Karpas-422 (cell line): ENCODE results near the gene MRPL4. TPM values are rescaled to one million over a fixed set of nuclear protein-coding genes. Genes with fewer than 3 reads are reported as not detected.
"Not testable (repeated sequence)": the region's sequence is repeated elsewhere in the genome, so short reads cannot be mapped to it uniquely, and the experiment has no call there.

Experiments
- DNase-seq: peaks from one replicate; pipeline ENCODE4 v3.0.0-alpha.2; 2015
- H2AFZ ChIP-seq: fragments of 200-600 bp; sonication (generic); 2 replicates; pipeline ENCODE4 v1.6.1; 2014; ENCODE audit warnings: antibody characterized with exemption, low read length, mixed read lengths
- H3K27ac ChIP-seq: fragments of 200-600 bp; sonication (generic); 2 replicates; pipeline ENCODE4 v1.5.1; 2014; ENCODE audit warnings: mild to moderate bottlenecking, low read length, moderate library complexity
- H3K27me3 ChIP-seq: fragments of 200-600 bp; sonication (generic); 2 replicates; pipeline ENCODE4 v1.6.1; 2014; ENCODE audit warnings: low read length, mixed read lengths
- H3K36me3 ChIP-seq: fragments of 200-600 bp; sonication (generic); 2 replicates; pipeline ENCODE4 v1.6.1; 2014; ENCODE audit warnings: low read length, mixed read lengths; ENCODE audit not compliant: insufficient read depth
- H3K4me1 ChIP-seq: fragments of 200-600 bp; sonication (generic); 2 replicates; pipeline ENCODE4 v1.6.1; 2014; ENCODE audit warnings: mild to moderate bottlenecking, low read length, mixed read lengths
- H3K4me2 ChIP-seq: fragments of 200-600 bp; sonication (generic); 2 replicates; pipeline ENCODE4 v1.6.1; 2014; ENCODE audit warnings: low read length, low read depth, mild to moderate bottlenecking; ENCODE audit not compliant: poor library complexity, severe bottlenecking
- H3K4me3 ChIP-seq: fragments of 200-600 bp; sonication (generic); 2 replicates; pipeline ENCODE4 v1.5.1; 2014; ENCODE audit warnings: mild to moderate bottlenecking, antibody characterized with exemption, low read length, mixed read lengths
- H3K79me2 ChIP-seq: fragments of 200-600 bp; sonication (generic); 2 replicates; pipeline ENCODE4 v1.6.1; 2014; ENCODE audit warnings: mild to moderate bottlenecking, low read length, mixed read lengths
- H3K9ac ChIP-seq: fragments of 200-600 bp; sonication (generic); 2 replicates; pipeline ENCODE4 v1.6.0; 2014; ENCODE audit warnings: low read length
- H3K9me2 ChIP-seq: fragments of 200-600 bp; sonication (generic), shearing (Covaris generic); replicated peaks from 2 replicates; pipeline ENCODE4 v1.6.0; 2014; ENCODE audit warnings: mild to moderate bottlenecking, low read length, moderate library complexity; ENCODE audit not compliant: insufficient read depth
- H3K9me3 ChIP-seq: fragments of 300-700, 200-600 bp; sonication (generic); 2 replicates; pipeline ENCODE4 v1.6.1; 2014; ENCODE audit warnings: low read length, mixed read lengths
- H4K20me1 ChIP-seq: fragments of 200-600 bp; sonication (generic); 2 replicates; pipeline ENCODE4 v1.6.1; 2014; ENCODE audit warnings: mild to moderate bottlenecking, antibody characterized with exemption, low read length, low read depth; ENCODE audit not compliant: insufficient read depth
- total RNA-seq: library from RNA; depleted of rRNA; stranded (reverse); fragments of >200 nt; shearing (Covaris generic); gene quantifications from 2 replicates; pipeline ENCODE4 v1.2.3, GENCODE V29; 2014; ENCODE audit warnings: low replicate concordance

MRPL4 gene
- total RNA-seq, 1 experiment from 2014 or later: 78.6 TPM

- no peaks in the 10 kb centered on the region for H3K9me2 ChIP-seq
- H3K27me3 ChIP-seq: no peaks in the 10 kb centered on the region
- peaks cover 18% of the 10 kb centered on the region for H3K79me2 ChIP-seq
- no peaks in the 10 kb centered on the region for H3K9me3 ChIP-seq
- no peak overlapping the region for H3K9ac ChIP-seq
- H3K36me3 ChIP-seq: no peaks in the 10 kb centered on the region
- no peak overlapping the region for H2AFZ ChIP-seq
- H3K27ac ChIP-seq: peak overlapping the region; percentile 100
- DNase-seq: peak; percentile 71
- H4K20me1 ChIP-seq: no peaks in the 10 kb centered on the region
- no peak overlapping the region for H3K4me3 ChIP-seq
- H3K4me1 ChIP-seq: peaks cover 87% of the 10 kb centered on the region
- peak overlapping the region; percentile 26 for H3K4me2 ChIP-seq
Measured at GRCh38 chr19:10233946-10234345, 18.1 kb upstream of the MRPL4 start.

- Histone ChIP-seq H3K4me2 (peak overlapping the region; percentile 99), H3K9me3 (no peaks in the 10 kb centered on the region), H3K4me3 (no peak overlapping the region), H3K4me1 (peaks cover 84% of the 10 kb centered on the region), H3K27me3 (no peaks in the 10 kb centered on the region), H2AFZ (no peak overlapping the region), H3K36me3 (no peaks in the 10 kb centered on the region), H4K20me1 (no peaks in the 10 kb centered on the region), H3K9me2 (no peaks in the 10 kb centered on the region), H3K79me2 (peaks cover 9% of the 10 kb centered on the region), H3K27ac (peak overlapping the region; percentile 100), H3K9ac (peak overlapping the region; percentile 49)
- DNase-seq: no peak
Measured at GRCh38 chr19:10235003-10235402, 17.0 kb upstream of the MRPL4 start.

GRCh38 chr19:10235409-10235808 is 16.6 kb upstream of the MRPL4 start:
- Histone ChIP-seq H3K27ac (peak overlapping the region; percentile 100), H3K4me3 (peak overlapping the region; percentile 48), H3K9ac (peak overlapping the region; percentile 67), H3K4me1 (peaks cover 84% of the 10 kb centered on the region), H3K4me2 (peak overlapping the region; percentile 99)
- not testable (repeated sequence) for H3K9me3 ChIP-seq, H3K79me2 ChIP-seq, H3K27me3 ChIP-seq, H2AFZ ChIP-seq, DNase-seq, H4K20me1 ChIP-seq, H3K36me3 ChIP-seq, H3K9me2 ChIP-seq

- Histone ChIP-seq H3K9ac (peak overlapping the region; percentile 62), H3K36me3 (no peaks in the 10 kb centered on the region), H3K79me2 (no peaks in the 10 kb centered on the region), H3K4me2 (peak overlapping the region; percentile 99), H3K4me3 (no peak overlapping the region; the same call in 1 of the 2 replicates), H2AFZ (no peak overlapping the region), H3K9me3 (no peaks in the 10 kb centered on the region), H3K9me2 (no peaks in the 10 kb centered on the region), H3K27ac (peak overlapping the region; percentile 100), H4K20me1 (no peaks in the 10 kb centered on the region), H3K4me1 (peaks cover 90% of the 10 kb centered on the region), H3K27me3 (no peaks in the 10 kb centered on the region)
- no peak for DNase-seq
Measured at GRCh38 chr19:10237702-10238101, 14.3 kb upstream of the MRPL4 start.

- H3K27ac ChIP-seq: peak overlapping the region; percentile 100
- no peak overlapping the region for H2AFZ ChIP-seq
- H3K9me3 ChIP-seq: no peaks in the 10 kb centered on the region
- H3K4me3 ChIP-seq: no peak overlapping the region
- H4K20me1 ChIP-seq: no peaks in the 10 kb centered on the region
- H3K9me2 ChIP-seq: no peaks in the 10 kb centered on the region
- H3K4me2 ChIP-seq: peak overlapping the region; percentile 31
- peak overlapping the region; percentile 62 for H3K9ac ChIP-seq
- H3K36me3 ChIP-seq: no peaks in the 10 kb centered on the region
- H3K27me3 ChIP-seq: no peaks in the 10 kb centered on the region
- no peaks in the 10 kb centered on the region for H3K79me2 ChIP-seq
- peak; percentile 81 for DNase-seq
- peaks cover 93% of the 10 kb centered on the region for H3K4me1 ChIP-seq
Measured at GRCh38 chr19:10238172-10238783, 13.7 kb upstream of the MRPL4 start.

GRCh38 chr19:10241826-10242449 is 10.1 kb upstream of the MRPL4 start:
- Histone ChIP-seq H3K4me2 (peak overlapping the region; percentile 55), H3K9ac (peak overlapping the region; percentile 55; the same call in 1 of the 2 replicates), H3K27ac (peak overlapping the region; percentile 100), H3K4me1 (peaks cover 96% of the 10 kb centered on the region)
- DNase-seq: peak; percentile 55
- H3K79me2 ChIP-seq, H3K36me3 ChIP-seq, H3K9me3 ChIP-seq, H4K20me1 ChIP-seq, H2AFZ ChIP-seq, H3K9me2 ChIP-seq, H3K4me3 ChIP-seq, H3K27me3 ChIP-seq: not testable (repeated sequence)

- Histone ChIP-seq H3K27me3 (no peaks in the 10 kb centered on the region), H3K9me2 (no peaks in the 10 kb centered on the region), H2AFZ (no peak overlapping the region), H3K4me3 (no peak overlapping the region), H3K4me1 (peaks cover 90% of the 10 kb centered on the region), H4K20me1 (no peaks in the 10 kb centered on the region), H3K9me3 (no peaks in the 10 kb centered on the region), H3K79me2 (no peaks in the 10 kb centered on the region), H3K27ac (peak overlapping the region; percentile 100), H3K36me3 (no peaks in the 10 kb centered on the region), H3K4me2 (no peak overlapping the region), H3K9ac (peak overlapping the region; percentile 30; the same call in 1 of the 2 replicates)
- DNase-seq: no peak
Measured at GRCh38 chr19:10243606-10244005, 8.4 kb upstream of the MRPL4 start.

- Histone ChIP-seq H3K79me2 (no peaks in the 10 kb centered on the region), H3K9me2 (no peaks in the 10 kb centered on the region), H3K4me3 (0 out of 2 replicates have a peak overlapping the region, but pooled peaks have one; percentile 2), H3K4me1 (peaks cover 79% of the 10 kb centered on the region), H3K9me3 (no peaks in the 10 kb centered on the region), H2AFZ (peak overlapping the region; percentile 9; the same call in 1 of the 2 replicates), H3K36me3 (no peaks in the 10 kb centered on the region), H3K27ac (peak overlapping the region; percentile 100), H3K27me3 (no peaks in the 10 kb centered on the region), H4K20me1 (no peaks in the 10 kb centered on the region), H3K9ac (peak overlapping the region; percentile 45), H3K4me2 (peak overlapping the region; percentile 45)
- peak; percentile 83 for DNase-seq
Measured at GRCh38 chr19:10245189-10245939, 6.7 kb upstream of the MRPL4 start.
